Heart left ventricle (tissue), 16 donors: ENCODE measurements around the gene RNPEPL1. TPM values are rescaled to one million over a fixed set of nuclear protein-coding genes. Genes with fewer than 3 reads are reported as not detected.

Experiments used
- ATAC-seq, 4 donors: fragments of 200-7000 bp; cut with Tn5 transposase; one replicate each; pipeline ENCODE4 v1.9.1; 2020 to 2022; ENCODE audit warnings: moderate library complexity in 4 of 4, mild to moderate bottlenecking in 3 of 4, moderate number of reproducible peaks in 1 of 4
- DNase-seq, 5 donors: peaks; one replicate each; pipeline ENCODE4 v3.0.0-alpha.2; 2020
- H3K27ac ChIP-seq, 12 donors: fragments of 200-600 bp; sonication (generic) in 4 of 12; one replicate each; pipeline versions ENCODE4 v1.5.0 to v1.8.0; 2016 to 2022; ENCODE audit warnings: mild to moderate bottlenecking in 2 of 12
- H3K27me3 ChIP-seq, 9 donors: fragments of 200-600 bp; sonication (generic) in 2 of 9; one replicate each; pipeline versions ENCODE4 v1.5.1 to v1.8.0; 2016 to 2022; ENCODE audit warnings: mild to moderate bottlenecking in 3 of 9
- H3K36me3 ChIP-seq, 9 donors: fragments of 200-600 bp; sonication (generic) in 2 of 9; one replicate each; pipeline versions ENCODE4 v1.5.0 to v1.8.0; 2018 to 2022; ENCODE audit warnings: mild to moderate bottlenecking in 2 of 9
- H3K4me1 ChIP-seq, 12 donors: fragments of 200-600 bp; sonication (generic) in 4 of 12; one replicate each; pipeline versions ENCODE4 v1.5.0 to v1.8.0; 2016 to 2022; ENCODE audit warnings: mild to moderate bottlenecking in 3 of 12
- H3K4me3 ChIP-seq, 12 donors: fragments of 200-600 bp; sonication (generic) in 4 of 12; one replicate each; pipeline versions ENCODE4 v1.5.0 to v1.8.0; 2017 to 2022; ENCODE audit warnings: mild to moderate bottlenecking in 9 of 12, moderate library complexity in 4 of 12
- H3K9me3 ChIP-seq, 12 donors: fragments of 200-600 bp; sonication (generic) in 4 of 12; one replicate each; pipeline versions ENCODE4 v1.5.0 to v1.8.0; 2016 to 2022; ENCODE audit warnings: mild to moderate bottlenecking in 1 of 12
- CTCF ChIP-seq, 12 donors: fragments of 200-600 bp; sonication (generic) in 4 of 12; IDR thresholded peaks; one replicate each; pipeline versions ENCODE4 v1.5.0 to v1.8.0; 2018 to 2022; ENCODE audit warnings: antibody characterized with exemption in 12 of 12, mild to moderate bottlenecking in 5 of 12
- POLR2A ChIP-seq, 2 donors: fragments of 450-650 bp; IDR thresholded peaks; one replicate each; pipeline ENCODE4 v1.6.1; 2017; ENCODE audit warnings: antibody characterized with exemption in 2 of 2, mild to moderate bottlenecking in 2 of 2, moderate library complexity in 2 of 2
- WGBS, 4 donors: extraction: QIAGEN DNeasy Blood & Tissue Kit in 2 of 4; methylation state at CpG; one replicate each; pipeline versions ENCODE4 v1.1.5 to v1.1.7; 2013 to 2018; 5-methylcytosine and 5-hydroxymethylcytosine counted together
- intact Hi-C, 10 donors: fragments of 100-400 bp; cut with DNase I; formaldehyde crosslinking; loops; one replicate each; pipeline versions ENCODE4 v1.11.1 to v1.14.2; 2022
- polyA plus RNA-seq, 2 donors: library from polyadenylated mRNA; stranded (reverse); fragments of 200-250 nt; gene quantifications; one replicate each; pipeline ENCODE4 v1.2.3, GENCODE V29; 2013
- total RNA-seq, 9 donors: library from RNA; depleted of rRNA in 2 of 9; stranded (reverse); fragments of >200 nt in 2 of 9; fragmentation: NEBNext Ultra II Directional in 3 of 9; extraction: Animal tissue kit (Norgen Biotek cat#: 25700) in 3 of 9; gene quantifications; one replicate each; pipeline versions ENCODE4 v1.1.0 to v1.2.4, GENCODE V29; 2016 to 2023
- donor health status: ischemic (EF 13 %, LVEDD 7.1; RV severe dilation, severe dysfunction).
- donor health status: healthy with polysubstance abuse.
- donor health status: DM: no; HTN: yes; CAD: no.
- donor health status: DM: no; HTN: no; CAD: no.
- donor health status: ischemic (EF 25% LVEDD 6.9; RV normal size, moderate dysfunction).
- donor health status: ischemic (EF 25% LVEDD 5.7; RV mildly dilated, moderate dysfunction).
- donor health status: healthy.
- donor health status: DM: yes; HTN: yes; CAD: no.
- donor health status: ischemic (EF 35%, LVEDD 5.7; RV mildly dilated, moderate dysfunction).
- donor health status: nonischemic (EF 11% LVEDD 7.7; RV severe dilation, severe dysfunction).
- donor health status: DM: yes; HTN: yes; CAD: no.
- donor health status: PGD.
- donor health status: ischemic (EF 29% LVEDD 5.4; RV normal size, mild dysfunction).
- donor health status: nonischemic (EF 23%, LVEDD 6.1; RV moderate dilation, normal function).

The RNPEPL1 gene
- total and polyA plus RNA-seq, 11 donors = 67.5 to 206 (median 91.0) TPM

- intact Hi-C loops = no loop called here
- peak in 1 of 5 donors; percentile 22 for DNase-seq
- Histone ChIP-seq H3K36me3 (peaks cover 0 to 26% (median 16%) of the 10 kb centered on the region in 9 donors), H3K27ac (no peak overlapping the region), H3K4me3 (no peak overlapping the region), H3K4me1 (peaks cover 7 to 34% (median 24%) of the 10 kb centered on the region in 12 donors), H3K9me3 (peaks cover 0 to 8% (median 0%) of the 10 kb centered on the region in 12 donors), H3K27me3 (peaks cover 0 to 3% (median 0%) of the 10 kb centered on the region in 9 donors)
- WGBS, 4 donors = 93 to 97% (median 96%) methylated on average over 13 to 17 of the region's 17 CpGs
- TF ChIP-seq CTCF (IDR thresholded peaks at IDR 0.05) = no peak
- no peak for TF ChIP-seq POLR2A (IDR thresholded peaks at IDR 0.05)
- ATAC-seq = no peak
Observed at GRCh38 chr2:240554767-240555493, 13.4 kb upstream of the RNPEPL1 start.

GRCh38 chr2:240555541-240556250, 12.6 kb upstream of the RNPEPL1 start:
- H3K36me3 ChIP-seq = peaks cover 0 to 26% (median 16%) of the 10 kb centered on the region in 9 donors
- DNase-seq (peak in 1 of 5 donors; percentile 46), ATAC-seq (no peak)
- H3K27ac ChIP-seq = no peak overlapping the region
- TF ChIP-seq CTCF (IDR thresholded peaks at IDR 0.05) (no peak), POLR2A (IDR thresholded peaks at IDR 0.05) (no peak)
- 90 to 98% (median 96%) methylated on average over 11 to 16 of the region's 16 CpGs for WGBS, 4 donors
- peaks cover 0 to 3% (median 0%) of the 10 kb centered on the region in 9 donors for H3K27me3 ChIP-seq
- H3K4me1 ChIP-seq = peaks cover 7 to 36% (median 26%) of the 10 kb centered on the region in 12 donors
- H3K9me3 ChIP-seq = peaks cover 0 to under 1% (median 0%) of the 10 kb centered on the region in 12 donors
- intact Hi-C loops = no loop called here
- no peak overlapping the region for H3K4me3 ChIP-seq

GRCh38 chr2:240556553-240557100, 11.7 kb upstream of the RNPEPL1 start:
- ATAC-seq = no peak
- peaks cover 0 to 3% (median 0%) of the 10 kb centered on the region in 9 donors for H3K27me3 ChIP-seq
- DNase-seq = peak in 4 of 5 donors; percentile 18 to 71 (median 30)
- H3K9me3 ChIP-seq = no peaks in the 10 kb centered on the region
- TF ChIP-seq POLR2A (IDR thresholded peaks at IDR 0.05) (no peak), CTCF (IDR thresholded peaks at IDR 0.05) (peak in 7 of 12 donors; percentile 8 to 38 (median 25))
- H3K4me1 ChIP-seq = peaks cover 7 to 41% (median 31%) of the 10 kb centered on the region in 12 donors
- peak overlapping the region in 2 of 12 donors; percentile 58 to 59 for H3K4me3 ChIP-seq
- WGBS, 4 donors = 56 to 75% (median 71%) methylated on average over 8 to 9 of the region's 9 CpGs
- H3K36me3 ChIP-seq = peaks cover 0 to 21% (median 11%) of the 10 kb centered on the region in 9 donors
- no peak overlapping the region for H3K27ac ChIP-seq
- intact Hi-C loops = no loop called here
